GM19328 (cell line): ENCODE data around the gene ABCC3.

Source experiments
- ATAC-seq: cut with Tn5 transposase; IDR thresholded peaks from one replicate; pipeline ENCODE4 v1.9.1; 2021; ENCODE audit warnings: mild to moderate bottlenecking, moderate library complexity; ENCODE audit not compliant: unreplicated experiment

The ABCC3 gene

GRCh38 chr17:50725769-50726655, 91.3 kb downstream of the ABCC3 start:
- ATAC-seq: no peak

GRCh38 chr17:50728112-50728429, 93.4 kb downstream of the ABCC3 start:
- no peak for ATAC-seq

- ATAC-seq: no peak
Measured at GRCh38 chr17:50728881-50729765, 94.4 kb downstream of the ABCC3 start.

- ATAC-seq: no peak
Measured at GRCh38 chr17:50731575-50732460, 97.1 kb downstream of the ABCC3 start.

- no peak for ATAC-seq
Measured at GRCh38 chr17:50735287-50735686, 100.6 kb downstream of the ABCC3 start.

DNA sequence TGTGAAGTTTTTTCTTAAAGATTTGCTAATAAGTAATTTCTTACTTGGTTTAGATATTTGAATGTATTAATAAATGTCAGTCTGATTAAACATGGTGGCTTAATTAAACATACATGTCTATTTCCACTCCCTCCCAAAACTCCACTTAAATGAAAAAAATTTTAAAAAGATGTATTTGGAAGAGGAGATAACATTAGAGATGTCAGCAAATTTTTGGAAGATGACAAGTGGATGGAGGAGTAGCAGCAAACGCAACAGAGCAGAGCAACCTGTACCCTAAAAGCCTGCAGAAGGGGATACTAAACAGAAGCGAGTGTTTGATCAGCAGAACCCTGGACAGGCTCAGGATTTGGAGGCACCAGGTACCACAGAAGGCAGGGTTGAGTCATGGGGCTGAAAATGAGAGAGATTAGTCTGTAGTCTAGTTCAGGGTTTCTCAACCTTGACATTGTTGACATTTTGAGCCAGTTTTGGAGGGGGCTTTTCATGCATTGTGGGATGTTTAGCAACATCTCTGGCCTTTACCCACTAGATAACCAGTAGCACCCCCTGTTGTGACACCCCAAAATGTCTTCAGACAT, 102.5 kb downstream of the ABCC3 start:
- no peak for ATAC-seq

DNA sequence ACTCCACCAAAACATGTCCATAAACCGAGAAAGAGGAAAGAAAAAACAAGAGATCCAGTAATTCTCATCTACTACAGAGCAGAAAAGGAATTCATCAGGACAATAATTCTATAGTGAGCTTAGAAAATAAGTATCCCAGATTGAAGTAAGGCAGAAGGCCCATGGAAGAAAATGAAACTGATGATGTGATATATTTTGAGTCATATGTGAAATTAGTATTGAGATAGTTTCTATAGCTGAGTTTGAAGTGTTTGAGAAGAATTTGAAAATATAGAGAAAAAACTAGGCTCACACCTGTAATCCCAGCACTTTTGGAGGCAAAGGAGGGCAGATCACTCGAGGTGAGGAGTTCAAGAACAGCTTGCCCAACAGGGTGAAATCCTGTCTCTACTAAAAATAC, 104.4 kb downstream of the ABCC3 start:
- ATAC-seq: no peak
